Spleen (tissue), 3 donors: ENCODE measurements around the gene AVPI1.

Experiments used
- POLR2A ChIP-seq, 3 donors: fragments of 450-650 bp; IDR thresholded peaks; one replicate each; pipeline ENCODE4 v1.5.1; 2017; ENCODE audit warnings: antibody characterized with exemption in 3 of 3, mild to moderate bottlenecking in 1 of 3
- POLR2AphosphoS5 ChIP-seq, 3 donors: sonication (generic); formaldehyde crosslinking; IDR thresholded peaks; one replicate each; pipeline ENCODE4 v1.5.1; 2017; ENCODE audit warnings: antibody characterized with exemption in 3 of 3

- TF ChIP-seq POLR2A (IDR thresholded peaks at IDR 0.05) (no peak), POLR2AphosphoS5 (IDR thresholded peaks at IDR 0.05) (no peak)
Observed at GRCh38 chr10:97705006-97705670, 18.1 kb upstream of the AVPI1 start.
